ENCODE measurements around the gene TUT1. TPM values are rescaled to one million over a fixed set of nuclear protein-coding genes. Genes with fewer than 3 reads are reported as not detected.

The TUT1 gene
- total RNA-seq, 2 donors from 2014 or later: 32.8 to 36.8 TPM

DNA sequence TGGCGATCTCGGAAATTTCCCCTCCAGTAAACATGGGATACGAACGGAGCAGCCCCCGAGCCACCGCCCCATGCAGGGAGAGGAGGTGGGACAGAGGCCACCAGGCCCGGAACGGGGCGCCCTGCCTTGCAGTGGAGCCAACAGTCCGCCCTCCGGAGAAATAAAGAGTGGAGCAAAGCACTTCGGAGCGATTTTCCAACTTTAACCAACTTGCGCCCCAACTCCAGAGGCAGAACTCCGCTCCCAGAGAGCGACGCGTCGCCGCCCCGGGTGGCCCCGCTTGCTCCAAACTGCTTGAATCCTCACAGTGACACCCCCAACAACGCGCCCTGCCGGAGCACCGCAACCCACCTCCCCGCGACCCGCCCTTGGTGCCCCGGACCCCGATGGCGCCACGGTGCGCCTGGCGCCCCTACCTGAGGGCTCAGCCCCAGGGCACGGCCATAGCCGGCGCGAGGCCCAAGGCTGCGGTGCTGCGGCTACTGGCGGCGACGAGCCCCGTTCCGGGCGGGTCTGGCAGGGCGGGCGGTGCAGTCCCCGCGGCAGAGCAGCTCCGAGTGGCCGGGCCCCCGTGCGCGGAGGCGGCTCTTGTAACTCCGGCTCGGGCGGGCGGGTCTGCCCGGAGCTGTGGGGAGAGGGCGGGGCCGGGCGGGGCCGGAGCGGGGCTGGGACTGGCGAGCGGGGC lies 44.9 kb downstream of the TUT1 start, which contains the start of gene AHNAK:
TSS of gene AHNAK (minus strand) at position 563 of the 685 bp plus-strand sequence. CDS start 10,708 bp downstream, outside the sequence.
- ATAC-seq (replicated peaks in 1 of 2): peak; percentile 60 to 62
- Mint-ChIP-seq H3K4me1 (ENCODE audit: low read depth) (peaks cover 80% of the 10 kb centered on the region), H3K4me3 (peak within 1 kb of the TSS; percentile 81 to 96), H3K27ac (no peak within 1 kb of the TSS), H3K27me3 (ENCODE audit: low read depth) (peaks cover 9% of the 10 kb centered on the region), H3K9me3 (no peaks in the 10 kb centered on the region), H3K36me3 (ENCODE audit: insufficient read depth in 2 of 2) (peaks cover 1 to 3% of the 10 kb centered on the region in 2 donors)
- peak; percentile 81 to 83 for DNase-seq

DNA sequence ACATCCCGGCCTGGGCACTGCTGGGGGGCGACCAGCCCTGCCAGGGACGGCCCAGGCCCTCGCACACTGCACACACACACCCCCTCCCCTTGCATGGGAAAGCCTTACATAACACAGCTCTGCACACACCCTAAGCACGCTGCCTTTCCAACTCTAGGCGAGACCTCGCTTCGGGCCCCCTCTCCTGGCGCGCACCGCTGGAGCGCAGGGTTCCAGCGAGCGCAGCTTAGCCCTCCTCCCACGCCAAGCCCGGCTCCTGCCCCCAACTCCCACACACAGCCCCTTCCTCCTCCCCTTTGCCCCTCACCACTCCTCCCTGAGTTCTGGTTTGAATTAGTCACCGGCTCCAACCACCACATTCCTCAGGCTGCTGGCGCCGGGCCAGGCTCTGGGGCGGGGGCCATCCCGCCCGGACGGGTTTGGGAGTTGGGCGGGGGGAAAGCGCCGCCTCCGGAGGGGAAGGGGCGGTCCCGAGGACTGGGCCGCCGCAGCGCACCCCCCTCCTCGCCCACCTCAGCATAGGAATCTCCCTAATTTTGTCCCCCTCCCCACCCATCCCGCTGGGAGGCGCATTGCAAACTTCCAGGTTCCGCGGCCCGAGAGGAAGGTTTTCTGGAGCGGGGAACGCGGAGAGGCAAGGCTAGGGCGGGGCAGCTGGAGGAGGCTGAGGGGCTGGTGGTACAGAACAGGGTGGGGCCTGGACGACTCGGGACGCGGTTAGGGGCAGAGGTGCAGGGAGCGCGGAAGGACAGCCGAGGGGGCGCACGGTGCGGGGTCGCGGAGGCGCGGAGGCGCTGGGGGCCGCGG lies 45.7 kb downstream of the TUT1 start:
- Mint-ChIP-seq H3K4me1 (ENCODE audit: low read depth) (peaks cover 80% of the 10 kb centered on the region), H3K4me3 (peak overlapping the region; percentile 81 to 96), H3K9me3 (no peaks in the 10 kb centered on the region), H3K36me3 (ENCODE audit: insufficient read depth in 2 of 2) (peaks cover 1 to 3% of the 10 kb centered on the region in 2 donors), H3K27ac (peak overlapping the region; percentile 45), H3K27me3 (ENCODE audit: low read depth) (peaks cover 9% of the 10 kb centered on the region)
- DNase-seq: peak; percentile 57 to 67
- peak; percentile 31 to 32 for ATAC-seq (replicated peaks in 1 of 2)

DNA sequence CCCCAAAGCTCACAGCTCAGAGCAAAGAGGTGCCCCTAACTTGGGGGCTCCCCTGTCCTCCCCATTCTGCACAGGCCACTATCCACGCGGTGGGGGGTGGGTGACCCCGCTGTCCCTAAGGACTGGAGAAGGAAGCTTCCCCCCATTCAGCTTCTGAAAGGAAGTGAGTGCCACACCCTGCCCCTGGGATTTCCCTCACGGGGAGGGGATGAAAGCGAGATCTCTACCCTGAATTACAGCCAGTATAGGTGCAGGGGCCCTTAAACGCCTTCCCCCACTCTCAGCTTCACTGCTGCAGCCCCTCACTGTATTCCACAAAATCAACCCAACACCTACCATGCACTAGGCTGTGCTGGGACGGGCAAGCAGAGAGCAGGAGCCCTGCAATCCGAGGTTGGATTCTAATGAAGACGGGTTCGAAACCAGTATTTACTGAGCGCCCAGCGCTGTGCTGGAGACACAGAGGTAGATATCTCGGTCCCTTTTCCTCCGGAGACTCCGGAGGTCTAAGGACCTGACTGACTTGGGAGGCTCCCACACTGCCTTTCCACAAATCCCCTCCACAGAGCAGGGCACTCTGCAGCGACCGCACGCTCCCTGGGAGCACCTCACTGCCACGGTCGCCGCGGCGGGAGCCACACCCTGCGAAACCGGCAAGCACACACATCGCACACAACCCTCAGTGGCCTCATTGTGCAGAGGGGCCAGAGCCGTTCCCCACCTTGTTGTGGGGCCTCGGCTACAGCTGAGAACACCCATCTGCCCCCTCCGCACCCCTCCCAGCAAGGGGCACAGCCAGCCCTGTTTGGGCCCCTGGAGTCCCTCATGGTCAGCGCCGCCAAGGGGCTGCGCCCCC lies 46.5 kb downstream of the TUT1 start:
- H3K27me3 Mint-ChIP-seq (ENCODE audit: low read depth): peaks cover 9% of the 10 kb centered on the region
- DNase-seq (peak in 1 of 2 donors; percentile 32), ATAC-seq (replicated peaks in 1 of 2) (peak in 1 of 2 donors; percentile 4)
- peaks cover 1 to 3% of the 10 kb centered on the region in 2 donors for H3K36me3 Mint-ChIP-seq (ENCODE audit: insufficient read depth in 2 of 2)
- peak overlapping the region; percentile 81 to 96 for H3K4me3 Mint-ChIP-seq
- no peaks in the 10 kb centered on the region for H3K9me3 Mint-ChIP-seq
- H3K4me1 Mint-ChIP-seq (ENCODE audit: low read depth): peaks cover 79% of the 10 kb centered on the region
- peak overlapping the region; percentile 51 for H3K27ac Mint-ChIP-seq

DNA sequence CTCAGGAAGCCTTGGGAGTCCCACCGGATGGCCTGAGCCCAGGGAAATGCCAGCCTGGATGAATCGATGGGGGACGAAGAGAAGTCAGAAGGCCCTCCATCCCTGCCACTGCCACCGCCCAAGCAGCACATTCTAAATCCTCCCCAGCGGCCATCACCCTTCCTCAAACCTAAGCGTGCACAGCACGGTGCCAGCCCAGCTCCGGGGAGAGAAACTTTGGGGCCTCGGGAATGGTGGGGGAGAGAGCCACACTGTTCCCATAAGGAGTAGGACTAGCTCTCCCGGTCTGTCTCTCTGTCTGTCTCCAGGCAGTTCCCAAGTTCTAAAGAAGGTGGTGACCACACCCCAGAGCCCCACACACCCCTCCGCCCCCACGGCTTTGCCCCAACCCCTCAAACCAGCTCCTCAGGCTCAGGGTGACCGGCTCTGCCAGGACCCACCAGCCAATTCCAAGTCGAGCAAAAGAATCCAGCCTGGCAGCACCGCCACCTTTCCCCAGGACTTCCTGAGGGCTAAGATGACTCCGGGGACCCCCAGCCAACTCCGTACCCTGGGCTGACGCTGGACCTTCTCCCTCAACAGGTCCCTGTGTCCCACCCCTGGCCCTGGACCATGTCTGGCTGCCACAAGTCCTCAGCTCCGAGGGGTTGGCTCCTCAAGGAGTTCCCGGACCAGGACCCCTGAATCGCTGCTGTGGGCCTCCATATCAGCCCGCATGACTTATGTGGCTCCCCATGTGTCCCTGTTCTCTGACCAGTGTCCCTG lies 47.5 kb downstream of the TUT1 start:
- peak overlapping the region; percentile 51 for H3K27ac Mint-ChIP-seq
- peaks cover 85% of the 10 kb centered on the region for H3K4me1 Mint-ChIP-seq (ENCODE audit: low read depth)
- H3K27me3 Mint-ChIP-seq (ENCODE audit: low read depth): peaks cover 9% of the 10 kb centered on the region
- ATAC-seq (replicated peaks in 1 of 2): no peak
- H3K4me3 Mint-ChIP-seq: peak overlapping the region; percentile 81 to 96
- no peak for DNase-seq
- peaks cover 1 to 3% of the 10 kb centered on the region in 2 donors for H3K36me3 Mint-ChIP-seq (ENCODE audit: insufficient read depth in 2 of 2)
- H3K9me3 Mint-ChIP-seq: no peaks in the 10 kb centered on the region

DNA sequence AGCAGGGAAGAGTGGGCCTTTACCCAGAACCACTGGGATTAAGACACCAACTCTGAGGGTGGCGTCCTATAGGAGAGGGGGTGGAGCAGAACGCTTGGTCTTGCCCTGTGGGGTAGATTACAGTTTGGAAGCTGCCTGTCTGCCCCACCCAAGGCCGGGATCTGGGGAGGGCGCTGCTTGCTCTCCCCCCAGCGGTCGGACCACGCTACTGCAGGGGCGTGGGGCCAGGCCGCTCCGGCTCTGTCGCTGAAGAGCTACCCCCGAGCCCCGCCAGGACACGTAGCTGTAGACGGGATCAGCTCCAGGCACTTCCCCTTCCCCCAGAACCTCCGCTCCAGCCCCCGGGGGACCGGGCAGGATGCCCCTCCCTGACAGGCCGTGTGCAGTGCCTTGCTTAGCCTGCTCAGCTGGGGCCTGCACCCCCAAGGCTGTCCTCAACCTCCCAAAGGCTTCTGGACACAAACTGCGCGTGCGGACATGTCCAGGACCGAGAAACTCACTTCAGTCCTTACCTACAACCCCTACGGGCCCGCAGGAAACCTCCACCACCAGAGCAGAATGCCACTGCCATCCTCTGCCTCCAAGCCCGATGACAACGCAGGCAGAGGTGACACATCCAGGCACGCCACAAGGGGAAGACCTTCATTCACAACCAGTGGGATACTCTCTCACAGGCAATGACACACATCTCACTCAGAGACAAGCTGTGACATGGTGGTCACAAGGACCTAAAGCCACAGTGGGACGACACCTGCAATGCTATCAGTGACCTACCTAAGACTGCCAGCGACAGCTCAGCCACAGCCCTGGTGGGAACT lies 48.4 kb downstream of the TUT1 start:
- H3K4me1 Mint-ChIP-seq (ENCODE audit: low read depth): peaks cover 79% of the 10 kb centered on the region
- H3K4me3 Mint-ChIP-seq: peak overlapping the region; percentile 81 to 96
- peak overlapping the region; percentile 75 for H3K27ac Mint-ChIP-seq
- peak; percentile 81 to 86 for DNase-seq
- peaks cover 9% of the 10 kb centered on the region for H3K27me3 Mint-ChIP-seq (ENCODE audit: low read depth)
- peaks cover 1 to 3% of the 10 kb centered on the region in 2 donors for H3K36me3 Mint-ChIP-seq (ENCODE audit: insufficient read depth in 2 of 2)
- H3K9me3 Mint-ChIP-seq: no peaks in the 10 kb centered on the region
- peak; percentile 66 to 72 for ATAC-seq (replicated peaks in 1 of 2)

DNA sequence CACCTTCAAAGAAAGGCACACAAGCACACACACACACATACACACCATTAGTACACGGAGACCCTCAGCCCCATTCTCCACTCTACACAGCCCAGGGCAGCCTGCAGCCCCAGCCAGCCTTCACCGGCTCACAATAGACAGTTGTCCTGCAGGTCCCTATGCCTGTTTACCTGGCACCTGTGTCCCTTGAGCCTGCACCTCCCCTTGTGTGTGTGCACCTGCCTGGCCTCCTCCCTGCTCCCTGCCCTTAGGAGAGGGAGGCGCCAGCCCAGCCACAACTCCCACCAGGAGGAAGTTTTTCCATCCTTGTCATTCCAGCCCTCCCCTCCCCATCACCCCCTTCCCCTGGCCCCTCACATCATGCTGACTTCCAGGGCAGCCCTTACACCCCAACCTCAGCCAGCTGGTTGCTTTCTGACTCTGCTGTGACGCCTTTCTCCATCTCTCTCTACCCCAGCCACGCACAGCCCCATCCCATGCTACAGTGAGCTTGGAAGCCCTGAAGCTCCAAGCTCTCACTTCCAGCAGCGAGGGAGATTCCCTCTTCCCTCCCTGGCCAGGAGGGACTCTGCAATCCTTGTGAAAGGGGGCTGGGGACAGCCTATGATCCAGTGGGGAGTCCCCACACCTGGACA lies 49.1 kb downstream of the TUT1 start:
- Mint-ChIP-seq H3K4me1 (ENCODE audit: low read depth) (peaks cover 72% of the 10 kb centered on the region), H3K27me3 (ENCODE audit: low read depth) (peaks cover 2% of the 10 kb centered on the region), H3K36me3 (ENCODE audit: insufficient read depth in 2 of 2) (peaks cover 1 to 3% of the 10 kb centered on the region in 2 donors), H3K27ac (peak overlapping the region; percentile 54), H3K9me3 (no peaks in the 10 kb centered on the region), H3K4me3 (peak overlapping the region; percentile 81 to 96)
- DNase-seq (no peak), ATAC-seq (replicated peaks in 1 of 2) (no peak)

DNA sequence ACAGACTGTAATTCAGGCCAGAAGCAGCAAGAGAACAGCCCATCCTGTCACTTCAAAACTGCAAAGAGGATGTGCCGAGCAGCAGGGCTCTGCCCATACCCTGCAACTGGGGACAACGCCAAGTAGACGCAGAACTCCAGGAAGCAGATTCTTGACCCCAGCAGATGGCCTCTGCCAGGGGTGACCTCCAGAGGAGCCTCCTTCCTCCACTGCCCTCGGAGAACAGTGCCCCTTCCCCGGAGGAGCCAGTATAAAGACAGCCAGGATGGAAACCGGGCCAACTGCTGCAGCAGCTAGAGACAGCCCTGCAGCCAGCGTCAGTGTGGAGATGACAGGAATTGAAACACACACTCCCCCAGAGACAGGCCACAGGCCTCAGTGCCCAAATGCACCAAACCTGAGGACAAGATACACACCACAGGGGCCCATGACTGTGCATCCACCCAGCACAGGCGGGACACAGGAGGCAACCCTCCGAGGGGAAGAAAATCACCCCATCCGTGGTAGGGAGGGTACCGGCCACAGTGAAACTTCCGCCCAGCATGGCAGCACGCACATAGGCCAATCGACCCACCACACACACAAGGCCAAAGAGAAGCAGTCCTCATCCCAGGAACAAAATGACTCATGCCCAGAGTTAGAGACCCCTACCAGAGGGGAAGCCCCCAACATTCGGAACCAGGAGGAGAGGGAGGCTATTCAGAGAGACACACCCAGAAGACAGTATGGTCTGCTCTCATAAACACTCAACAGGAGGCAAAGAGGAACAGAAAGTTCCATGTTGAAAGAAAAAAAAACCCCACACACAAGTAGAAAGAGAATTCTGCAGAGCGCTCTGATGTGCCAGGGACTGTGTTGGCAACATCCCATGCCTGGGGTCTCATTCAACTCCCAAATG lies 50.3 kb downstream of the TUT1 start:
- H3K4me1 Mint-ChIP-seq (ENCODE audit: low read depth): peaks cover 68% of the 10 kb centered on the region
- H3K27me3 Mint-ChIP-seq (ENCODE audit: low read depth): no peaks in the 10 kb centered on the region
- peak; percentile 53 to 69 for DNase-seq
- ATAC-seq (replicated peaks in 1 of 2): peak; percentile 31 to 57
- peak overlapping the region; percentile 43 for H3K27ac Mint-ChIP-seq
- peak overlapping the region; percentile 81 to 96 for H3K4me3 Mint-ChIP-seq
- H3K9me3 Mint-ChIP-seq: no peaks in the 10 kb centered on the region
- H3K36me3 Mint-ChIP-seq (ENCODE audit: insufficient read depth in 2 of 2): peaks cover 1 to 3% of the 10 kb centered on the region in 2 donors

DNA sequence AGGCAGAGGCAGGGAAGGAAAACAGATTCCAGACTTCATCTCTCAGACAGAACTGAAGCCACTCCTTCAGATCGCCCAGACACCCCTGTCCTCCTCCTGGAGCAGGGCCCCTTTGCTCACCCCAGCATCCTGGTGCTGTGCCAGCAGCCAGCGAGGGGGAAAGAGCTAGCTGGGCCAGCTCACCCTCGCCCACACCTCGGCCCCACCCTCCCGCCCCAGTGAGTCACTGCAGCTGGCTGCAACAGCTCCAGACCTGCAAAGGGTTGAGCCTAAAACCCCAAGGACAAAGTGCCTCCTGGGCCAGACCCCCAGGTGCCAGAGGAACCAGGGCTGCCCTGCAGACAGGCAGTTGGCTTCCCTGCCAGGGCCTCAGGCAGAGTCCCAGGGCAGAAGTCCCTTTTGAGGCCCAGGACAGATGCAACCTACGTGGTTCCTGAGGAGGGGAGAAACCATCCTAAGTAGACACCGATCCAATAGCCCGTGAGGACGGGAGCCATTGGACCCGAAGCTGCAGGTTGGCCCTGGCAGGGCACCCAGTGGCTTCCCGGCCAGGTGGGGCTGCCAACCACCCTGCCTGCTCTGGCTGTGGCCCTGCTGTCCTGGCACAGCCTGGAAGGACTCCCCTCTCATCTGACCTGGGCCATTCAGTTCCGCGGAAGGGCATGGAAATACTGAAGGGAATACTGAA lies 51.9 kb downstream of the TUT1 start:
- no peaks in the 10 kb centered on the region for H3K9me3 Mint-ChIP-seq
- H3K4me1 Mint-ChIP-seq (ENCODE audit: low read depth): peaks cover 56% of the 10 kb centered on the region
- DNase-seq: peak; percentile 68 to 76
- no peaks in the 10 kb centered on the region for H3K27me3 Mint-ChIP-seq (ENCODE audit: low read depth)
- peaks cover 3 to 5% of the 10 kb centered on the region in 2 donors for H3K36me3 Mint-ChIP-seq (ENCODE audit: insufficient read depth in 2 of 2)
- H3K27ac Mint-ChIP-seq: no peak overlapping the region
- ATAC-seq (replicated peaks in 1 of 2): peak; percentile 48 to 54
- H3K4me3 Mint-ChIP-seq: peak overlapping the region; percentile 67 to 76

DNA sequence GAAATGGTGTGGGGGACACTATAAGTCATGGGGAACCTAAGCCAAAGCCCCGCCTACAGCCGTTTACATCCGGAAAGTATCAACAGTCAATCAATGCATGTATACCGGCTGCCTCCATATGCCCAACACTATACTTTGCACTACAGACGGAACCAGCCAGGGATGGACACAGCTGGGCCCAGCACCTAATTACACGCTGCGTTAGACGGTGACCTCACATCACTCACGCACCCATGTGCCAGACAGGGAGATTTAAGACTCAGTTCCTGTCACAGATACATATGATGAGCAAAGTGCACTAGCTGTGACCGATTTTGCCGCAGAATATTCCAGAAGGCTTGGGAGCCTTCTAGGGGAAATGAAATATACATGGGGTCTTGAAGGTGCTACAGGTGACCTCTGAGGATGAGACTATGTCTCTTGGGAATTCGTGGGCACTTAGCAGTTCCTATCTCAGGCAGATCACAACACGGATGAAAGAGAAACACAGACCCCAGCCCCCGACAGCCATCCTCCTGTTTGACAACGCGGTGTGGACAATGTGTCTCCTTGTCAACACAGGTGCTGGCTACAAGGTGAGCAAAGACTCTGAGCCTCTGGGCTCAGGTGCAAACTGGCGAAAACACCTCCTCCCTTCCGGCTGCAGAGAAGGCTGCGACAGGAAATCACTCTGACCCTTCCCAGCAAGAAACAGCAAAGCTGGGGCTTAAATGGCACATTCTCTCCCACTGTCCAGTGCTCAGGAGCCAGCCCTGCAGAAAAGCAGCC lies 52.7 kb downstream of the TUT1 start:
- Mint-ChIP-seq H3K4me3 (peak overlapping the region; percentile 67 to 76), H3K9me3 (no peaks in the 10 kb centered on the region), H3K4me1 (ENCODE audit: low read depth) (peaks cover 48% of the 10 kb centered on the region), H3K27me3 (ENCODE audit: low read depth) (no peaks in the 10 kb centered on the region), H3K27ac (peak overlapping the region; percentile 50), H3K36me3 (ENCODE audit: insufficient read depth in 2 of 2) (peaks cover 4 to 5% of the 10 kb centered on the region in 2 donors)
- DNase-seq (no peak), ATAC-seq (replicated peaks in 1 of 2) (no peak)
